ENCODE results near the gene ZNF37A. TPM values are rescaled to one million over a fixed set of nuclear protein-coding genes. Genes with fewer than 3 reads are reported as not detected.
"Not testable (repeated sequence)": the region's sequence is repeated elsewhere in the genome, so short reads cannot be mapped to it uniquely, and the experiment has no call there.

Gene ZNF37A
- total RNA-seq: 10 to 100 TPM; 19.0 to 22.3 TPM

- ChIA-PET POLR2A (interaction anchor here (1.0 to 1.8 kb wide), 3 partner anchors 118 to 309 kb away, joined by 3 to 6 read pairs (median 4); no protein-coding TSS in a partner anchor), CTCF (interaction anchor here (0.6 to 1.5 kb wide), 3 partner anchors 49 to 117 kb away, joined by 3 to 6 read pairs (median 3); no protein-coding TSS in a partner anchor)
Measured at GRCh38 chr10:38094158-38094926, at the start of gene ZNF37A. Gene ZNF37A, plus strand, starts transcription at chr10:38094337. Its CDS starts 2,281 bp downstream, at chr10:38096618.

- ChIA-PET POLR2A (no interaction called here), CTCF (interaction anchor here (0.5 kb wide), 1 partner anchor 50 kb away, joined by 3 read pairs; no protein-coding TSS in a partner anchor)
Measured at GRCh38 chr10:38045129-38045528, 49.0 kb upstream of the ZNF37A start.

GRCh38 chr10:38047666-38048065 lies 46.5 kb upstream of the ZNF37A start:
- ChIA-PET POLR2A (no interaction called here), CTCF (interaction anchor here (1.1 kb wide), 1 partner anchor 10 kb away, joined by 3 read pairs; no protein-coding TSS in a partner anchor)

GRCh38 chr10:38050212-38050611 lies 43.9 kb upstream of the ZNF37A start:
- ChIA-PET POLR2A (no interaction called here), CTCF (no interaction called here)

- POLR2A ChIA-PET: no interaction called here
- CTCF ChIA-PET: no interaction called here
Measured at GRCh38 chr10:38054361-38054797, 39.8 kb upstream of the ZNF37A start.

- CTCF ChIA-PET, POLR2A ChIA-PET: not testable (repeated sequence)
Measured at GRCh38 chr10:38055274-38055894, 38.8 kb upstream of the ZNF37A start.

- POLR2A ChIA-PET, CTCF ChIA-PET: not testable (repeated sequence)
Measured at GRCh38 chr10:38069663-38070062, 24.5 kb upstream of the ZNF37A start.

- ChIA-PET CTCF (no interaction called here), POLR2A (no interaction called here)
Measured at GRCh38 chr10:38070501-38070900, 23.6 kb upstream of the ZNF37A start.

- ChIA-PET CTCF (no interaction called here), POLR2A (no interaction called here)
Measured at GRCh38 chr10:38072552-38072951, 21.6 kb upstream of the ZNF37A start.

GRCh38 chr10:38076687-38077086 lies 17.4 kb upstream of the ZNF37A start:
- ChIA-PET CTCF (no interaction called here), POLR2A (interaction anchor here (0.5 kb wide), 1 partner anchor 49 kb away, joined by 3 read pairs; no protein-coding TSS in a partner anchor)

- POLR2A ChIA-PET: interaction anchor here (0.6 to 1.2 kb wide), 4 partner anchors 116 to 333 kb away, joined by 3 to 4 read pairs (median 4); no protein-coding TSS in a partner anchor
- CTCF ChIA-PET: interaction anchor here (0.6 to 1.5 kb wide), 2 partner anchors 109 to 116 kb away, joined by 3 to 6 read pairs; no protein-coding TSS in a partner anchor
Measured at GRCh38 chr10:38093318-38093717, 819 bp upstream of the ZNF37A start.

- ChIA-PET POLR2A (interaction anchor here (0.6 to 1.8 kb wide), 5 partner anchors 117 to 334 kb away, joined by 3 to 6 read pairs (median 4); no protein-coding TSS in a partner anchor), CTCF (interaction anchor here (0.6 to 1.5 kb wide), 2 partner anchors 109 to 117 kb away, joined by 3 to 6 read pairs; no protein-coding TSS in a partner anchor)
Measured at GRCh38 chr10:38093816-38094157, 350 bp upstream of the ZNF37A start.

- ChIA-PET POLR2A (interaction anchor here (0.7 to 1.8 kb wide), 2 partner anchors 32 to 120 kb away, joined by 4 to 6 read pairs; no protein-coding TSS in a partner anchor), CTCF (interaction anchor here (0.6 kb wide), 1 partner anchor 50 kb away, joined by 3 read pairs; no protein-coding TSS in a partner anchor)
Measured at GRCh38 chr10:38094927-38095574, 914 bp downstream of the ZNF37A start.

GRCh38 chr10:38102880-38103279 lies 8.7 kb downstream of the ZNF37A start:
- POLR2A ChIA-PET: no interaction called here
- CTCF ChIA-PET: no interaction called here

- CTCF ChIA-PET: no interaction called here
- POLR2A ChIA-PET: no interaction called here
Measured at GRCh38 chr10:38103756-38104155, 9.6 kb downstream of the ZNF37A start.

GRCh38 chr10:38112159-38112558 lies 18.0 kb downstream of the ZNF37A start:
- CTCF ChIA-PET: no interaction called here
- POLR2A ChIA-PET: no interaction called here

- ChIA-PET POLR2A (no interaction called here), CTCF (no interaction called here)
Measured at GRCh38 chr10:38118072-38118807, 24.1 kb downstream of the ZNF37A start.

- CTCF ChIA-PET: no interaction called here
- POLR2A ChIA-PET: interaction anchor here (0.5 kb wide), 1 partner anchor 27 kb away, joined by 4 read pairs; no protein-coding TSS in a partner anchor
Measured at GRCh38 chr10:38119038-38119437, 24.9 kb downstream of the ZNF37A start.

- ChIA-PET CTCF (no interaction called here), POLR2A (no interaction called here)
Measured at GRCh38 chr10:38127812-38128211, 33.7 kb downstream of the ZNF37A start.
